ENCODE data around the gene SNRNP25. TPM values are rescaled to one million over a fixed set of nuclear protein-coding genes. Genes with fewer than 3 reads are reported as not detected.
A peak's percentile ranks its signal among the peaks of the same experiment; 100 is the strongest.

SNRNP25 gene
- total RNA-seq, 2 experiments from 2014 or later: 52.8 to 59.1 TPM

GRCh38 chr16:62283-62967 is 8.8 kb downstream of the SNRNP25 start:
- no peaks in the 10 kb centered on the region for H3K36me3 Mint-ChIP-seq
- H3K9me3 Mint-ChIP-seq: no peaks in the 10 kb centered on the region
- H3K4me3 Mint-ChIP-seq: no peak overlapping the region
- H3K4me1 Mint-ChIP-seq: no peaks in the 10 kb centered on the region
- H3K27ac Mint-ChIP-seq: no peak overlapping the region
- POLR2A ChIA-PET: interaction anchor here (1.0 to 1.3 kb wide), 2 partner anchors 9 to 35 kb away, joined by 4 read pairs; partner anchors contain the start of genes POLR3K and SNRNP25
- peaks cover under 1% of the 10 kb centered on the region for H3K27me3 Mint-ChIP-seq
- DNase-seq (no peak), ATAC-seq (ENCODE audit: low read depth) (no peak)

- Mint-ChIP-seq H3K27me3 (peaks cover 1% of the 10 kb centered on the region), H3K4me1 (no peaks in the 10 kb centered on the region), H3K36me3 (no peaks in the 10 kb centered on the region), H3K4me3 (no peak overlapping the region), H3K27ac (no peak overlapping the region), H3K9me3 (no peaks in the 10 kb centered on the region)
- ATAC-seq (ENCODE audit: low read depth): no peak
- no peak for DNase-seq
- POLR2A ChIA-PET: interaction anchor here (1.0 to 1.3 kb wide), 2 partner anchors 9 to 34 kb away, joined by 4 read pairs; partner anchors contain the start of genes POLR3K and SNRNP25
Observed at GRCh38 chr16:62968-63391, 9.4 kb downstream of the SNRNP25 start.

- no peak overlapping the region for H3K4me3 Mint-ChIP-seq
- DNase-seq (no peak), ATAC-seq (ENCODE audit: low read depth) (no peak)
- no peaks in the 10 kb centered on the region for H3K9me3 Mint-ChIP-seq
- POLR2A ChIA-PET: interaction anchor here (1.0 to 4.0 kb wide), 2 partner anchors 32 to 33 kb away, joined by 4 to 52 read pairs; no protein-coding TSS in a partner anchor
- H3K36me3 Mint-ChIP-seq: no peaks in the 10 kb centered on the region
- no peaks in the 10 kb centered on the region for H3K4me1 Mint-ChIP-seq
- H3K27me3 Mint-ChIP-seq: peaks cover 3% of the 10 kb centered on the region
- no peak overlapping the region for H3K27ac Mint-ChIP-seq
Observed at GRCh38 chr16:63466-63865, 9.8 kb downstream of the SNRNP25 start.

GRCh38 chr16:63998-64913 is 10.6 kb downstream of the SNRNP25 start:
- Mint-ChIP-seq H3K4me1 (no peaks in the 10 kb centered on the region), H3K36me3 (no peaks in the 10 kb centered on the region), H3K27ac (no peak overlapping the region), H3K27me3 (peaks cover 3% of the 10 kb centered on the region), H3K4me3 (no peak overlapping the region), H3K9me3 (no peaks in the 10 kb centered on the region)
- DNase-seq: no peak
- POLR2A ChIA-PET: interaction anchor here (1.0 to 4.0 kb wide), 2 partner anchors 11 to 31 kb away, joined by 4 to 52 read pairs; partner anchors contain the start of genes POLR3K and SNRNP25
- no peak for ATAC-seq (ENCODE audit: low read depth)

GRCh38 chr16:64914-65255 is 11.3 kb downstream of the SNRNP25 start:
- no peak overlapping the region for H3K4me3 Mint-ChIP-seq
- no peaks in the 10 kb centered on the region for H3K4me1 Mint-ChIP-seq
- POLR2A ChIA-PET: interaction anchor here (1.0 to 4.0 kb wide), 2 partner anchors 12 to 31 kb away, joined by 4 to 52 read pairs; partner anchors contain the start of genes POLR3K and SNRNP25

GRCh38 chr16:65745-66144 is 12.1 kb downstream of the SNRNP25 start:
- DNase-seq (peak; percentile 92), ATAC-seq (ENCODE audit: low read depth) (peak; percentile 86)
- Mint-ChIP-seq H3K27me3 (peaks cover 9% of the 10 kb centered on the region), H3K4me1 (no peaks in the 10 kb centered on the region), H3K36me3 (no peaks in the 10 kb centered on the region), H3K4me3 (no peak overlapping the region), H3K27ac (no peak overlapping the region), H3K9me3 (no peaks in the 10 kb centered on the region)
- POLR2A ChIA-PET: interaction anchor here (1.1 to 4.0 kb wide), 4 partner anchors 12 to 30 kb away, joined by 5 to 52 read pairs (median 6); partner anchors contain the start of genes POLR3K and SNRNP25

More at GRCh38 chr16:64914-65255, 11.3 kb downstream of the SNRNP25 start:
- DNase-seq (no peak), ATAC-seq (ENCODE audit: low read depth) (no peak)
- Mint-ChIP-seq H3K27me3 (peaks cover 3% of the 10 kb centered on the region), H3K27ac (no peak overlapping the region), H3K9me3 (no peaks in the 10 kb centered on the region), H3K36me3 (no peaks in the 10 kb centered on the region)

GRCh38 chr16:66309-67182 is 12.9 kb downstream of the SNRNP25 start:
- POLR2A ChIA-PET: interaction anchor here (1.1 to 4.0 kb wide), 4 partner anchors 11 to 29 kb away, joined by 5 to 52 read pairs (median 6); partner anchors contain the start of genes POLR3K and SNRNP25
- H3K4me3 Mint-ChIP-seq: no peak overlapping the region
- ATAC-seq (ENCODE audit: low read depth): no peak
- no peaks in the 10 kb centered on the region for H3K9me3 Mint-ChIP-seq
- peak; percentile 31 for DNase-seq
- H3K27me3 Mint-ChIP-seq: peaks cover 17% of the 10 kb centered on the region
- H3K4me1 Mint-ChIP-seq: no peaks in the 10 kb centered on the region
- H3K27ac Mint-ChIP-seq: no peak overlapping the region
- no peaks in the 10 kb centered on the region for H3K36me3 Mint-ChIP-seq

- no peak overlapping the region for H3K27ac Mint-ChIP-seq
- no peak overlapping the region for H3K4me3 Mint-ChIP-seq
- DNase-seq (no peak), ATAC-seq (ENCODE audit: low read depth) (no peak)
- POLR2A ChIA-PET: interaction anchor here (1.5 to 4.0 kb wide), 2 partner anchors 10 to 28 kb away, joined by 3 to 52 read pairs; no protein-coding TSS in a partner anchor
- H3K9me3 Mint-ChIP-seq: no peaks in the 10 kb centered on the region
- peaks cover 20% of the 10 kb centered on the region for H3K27me3 Mint-ChIP-seq
- no peaks in the 10 kb centered on the region for H3K36me3 Mint-ChIP-seq
- no peaks in the 10 kb centered on the region for H3K4me1 Mint-ChIP-seq
Observed at GRCh38 chr16:67183-67791, 13.7 kb downstream of the SNRNP25 start.

- Mint-ChIP-seq H3K4me1 (peaks cover 3% of the 10 kb centered on the region), H3K9me3 (no peaks in the 10 kb centered on the region), H3K36me3 (peaks cover 3% of the 10 kb centered on the region), H3K27ac (no peak overlapping the region), H3K4me3 (no peak overlapping the region), H3K27me3 (peaks cover 24% of the 10 kb centered on the region)
- POLR2A ChIA-PET: interaction anchor here (1.3 to 1.5 kb wide), 2 partner anchors 9 to 29 kb away, joined by 3 to 4 read pairs; no protein-coding TSS in a partner anchor
- no peak for DNase-seq
- ATAC-seq (ENCODE audit: low read depth): no peak
Observed at GRCh38 chr16:67884-68789, 14.5 kb downstream of the SNRNP25 start.

- Mint-ChIP-seq H3K4me1 (peaks cover 3% of the 10 kb centered on the region), H3K27ac (no peak overlapping the region), H3K4me3 (no peak overlapping the region), H3K27me3 (peaks cover 34% of the 10 kb centered on the region), H3K9me3 (no peaks in the 10 kb centered on the region), H3K36me3 (peaks cover 3% of the 10 kb centered on the region)
- ATAC-seq (ENCODE audit: low read depth): no peak
- POLR2A ChIA-PET: interaction anchor here (1.3 kb wide), 1 partner anchor 28 kb away, joined by 4 read pairs; no protein-coding TSS in a partner anchor
- DNase-seq: no peak
Observed at GRCh38 chr16:69181-69580, 15.6 kb downstream of the SNRNP25 start.

- H3K4me3 Mint-ChIP-seq: no peak overlapping the region
- POLR2A ChIA-PET: interaction anchor here (1.0 kb wide), 1 partner anchor 15 kb away, joined by 3 read pairs; no protein-coding TSS in a partner anchor
- no peak for DNase-seq
Observed at GRCh38 chr16:71210-71539, 17.5 kb downstream of the SNRNP25 start.

More at GRCh38 chr16:71210-71539, 17.5 kb downstream of the SNRNP25 start:
- Mint-ChIP-seq H3K36me3 (peaks cover 3% of the 10 kb centered on the region), H3K4me1 (peaks cover 5% of the 10 kb centered on the region), H3K27me3 (peaks cover 46% of the 10 kb centered on the region), H3K27ac (no peak overlapping the region), H3K9me3 (no peaks in the 10 kb centered on the region)
- no peak for ATAC-seq (ENCODE audit: low read depth)

Data from activated naive CD8-positive, alpha-beta T cell treated with anti-CD3 and anti-CD28 coated beads, Interleukin-2, amount 10 ng/mL, durations not matched to agents 7 days and 5 days (primary cell).